GM12864 (cell line): ENCODE results near the gene SRRM2.

ENCODE experiments used
- DNase-seq: peaks from one replicate; pipeline ENCODE4 v3.0.0-alpha.2; 2011; ENCODE audit warnings: low read depth
- H3K4me3 ChIP-seq: 2 replicates; pipeline ENCODE4 v1.5.1; 2011; ENCODE audit warnings: mild to moderate bottlenecking, low read depth, low read length, control low read depth
- TF ChIP-seq, protein P1 (sequence below): IDR thresholded peaks from 2 replicates; pipeline ENCODE4 v1.5.1; 2011; ENCODE audit warnings: low read depth, mild to moderate bottlenecking, moderate library complexity, low read length, control low read depth, inconsistent platforms; ENCODE audit errors: missing control alignments

SRRM2 gene

DNA sequence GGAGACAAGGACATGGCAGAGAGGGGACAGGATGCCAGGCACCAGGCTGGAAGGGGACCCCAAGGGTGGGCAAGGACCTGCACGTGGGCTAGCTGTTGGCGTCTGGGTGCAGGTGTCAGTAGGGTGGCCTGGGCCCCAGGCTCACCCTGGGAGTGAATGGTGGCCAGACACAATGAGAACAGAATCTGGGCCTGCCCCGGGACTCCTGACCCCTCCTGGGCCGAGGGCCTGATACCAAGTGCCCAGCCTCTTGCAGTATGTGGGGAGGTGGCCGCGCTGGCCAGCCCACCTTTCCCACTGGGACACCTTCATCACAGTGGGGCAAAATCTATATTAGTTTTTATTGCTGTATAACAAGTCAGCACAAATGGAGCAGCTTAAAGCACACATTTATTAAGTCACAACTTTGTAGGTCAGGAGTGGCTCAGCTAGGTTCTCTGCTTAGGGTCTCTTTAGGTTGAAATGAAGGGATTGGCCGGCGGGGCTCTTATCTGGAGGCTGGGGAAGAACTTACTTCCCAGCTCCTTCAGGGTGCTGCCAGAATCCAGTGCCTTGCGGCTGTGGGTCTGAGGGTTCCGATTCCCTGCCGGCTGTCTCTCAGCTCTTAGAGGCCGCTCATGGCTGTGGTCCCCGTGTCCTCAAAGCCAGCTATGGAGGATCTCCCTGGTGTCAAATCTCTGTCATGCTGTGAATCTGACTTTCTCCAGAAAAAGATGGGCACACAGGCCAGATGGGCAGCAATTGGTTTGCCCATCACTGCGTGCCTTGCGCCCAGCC, 31.3 kb downstream of the SRRM2 start:
- DNase-seq, result no peak
- TF ChIP-seq, protein P1, sequence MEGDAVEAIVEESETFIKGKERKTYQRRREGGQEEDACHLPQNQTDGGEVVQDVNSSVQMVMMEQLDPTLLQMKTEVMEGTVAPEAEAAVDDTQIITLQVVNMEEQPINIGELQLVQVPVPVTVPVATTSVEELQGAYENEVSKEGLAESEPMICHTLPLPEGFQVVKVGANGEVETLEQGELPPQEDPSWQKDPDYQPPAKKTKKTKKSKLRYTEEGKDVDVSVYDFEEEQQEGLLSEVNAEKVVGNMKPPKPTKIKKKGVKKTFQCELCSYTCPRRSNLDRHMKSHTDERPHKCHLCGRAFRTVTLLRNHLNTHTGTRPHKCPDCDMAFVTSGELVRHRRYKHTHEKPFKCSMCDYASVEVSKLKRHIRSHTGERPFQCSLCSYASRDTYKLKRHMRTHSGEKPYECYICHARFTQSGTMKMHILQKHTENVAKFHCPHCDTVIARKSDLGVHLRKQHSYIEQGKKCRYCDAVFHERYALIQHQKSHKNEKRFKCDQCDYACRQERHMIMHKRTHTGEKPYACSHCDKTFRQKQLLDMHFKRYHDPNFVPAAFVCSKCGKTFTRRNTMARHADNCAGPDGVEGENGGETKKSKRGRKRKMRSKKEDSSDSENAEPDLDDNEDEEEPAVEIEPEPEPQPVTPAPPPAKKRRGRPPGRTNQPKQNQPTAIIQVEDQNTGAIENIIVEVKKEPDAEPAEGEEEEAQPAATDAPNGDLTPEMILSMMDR, result no peak

DNA sequence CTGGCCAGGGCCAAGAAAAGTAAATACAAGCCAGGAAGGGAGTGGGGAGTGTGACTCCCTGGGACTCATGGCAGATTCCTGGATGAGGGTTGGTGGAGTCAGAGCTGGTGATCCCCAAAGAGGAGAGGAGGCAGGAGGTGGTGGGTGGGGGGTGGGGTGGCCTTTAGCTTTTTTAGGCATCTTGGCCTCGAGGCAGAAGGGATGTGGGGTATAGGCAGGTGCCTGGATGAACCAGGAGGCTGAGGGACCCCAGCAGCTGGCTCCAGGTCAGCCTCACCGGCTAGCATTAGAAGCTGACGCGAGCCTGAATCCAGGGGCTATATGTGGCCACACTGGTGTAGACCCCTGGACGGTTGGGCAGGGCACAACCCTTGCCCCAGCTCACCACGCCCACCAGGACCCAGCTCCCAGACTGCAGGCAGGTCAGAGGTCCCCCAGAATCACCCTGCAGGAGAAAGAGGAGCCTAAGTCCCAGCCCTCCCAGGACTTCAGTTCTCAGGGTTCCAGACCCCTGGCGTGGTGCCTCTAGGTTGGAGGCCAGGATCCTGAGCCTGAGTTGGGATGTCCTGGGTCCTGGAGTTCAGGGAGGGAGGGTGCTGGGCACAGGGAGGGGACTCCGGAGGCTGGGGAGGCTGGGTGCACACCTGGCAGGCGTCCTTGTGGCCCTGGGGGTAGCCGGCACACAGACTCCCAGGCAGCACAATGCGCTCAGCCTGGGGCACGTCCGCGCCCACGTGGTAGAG, 32.1 kb downstream of the SRRM2 start:
- no peak for DNase-seq
- TF ChIP-seq, protein P1, result no peak
- H3K4me3 ChIP-seq, result no peak overlapping the region

More for the DNA sequence above, 31.3 kb downstream of the SRRM2 start:
- H3K4me3 ChIP-seq, result no peak overlapping the region

DNA sequence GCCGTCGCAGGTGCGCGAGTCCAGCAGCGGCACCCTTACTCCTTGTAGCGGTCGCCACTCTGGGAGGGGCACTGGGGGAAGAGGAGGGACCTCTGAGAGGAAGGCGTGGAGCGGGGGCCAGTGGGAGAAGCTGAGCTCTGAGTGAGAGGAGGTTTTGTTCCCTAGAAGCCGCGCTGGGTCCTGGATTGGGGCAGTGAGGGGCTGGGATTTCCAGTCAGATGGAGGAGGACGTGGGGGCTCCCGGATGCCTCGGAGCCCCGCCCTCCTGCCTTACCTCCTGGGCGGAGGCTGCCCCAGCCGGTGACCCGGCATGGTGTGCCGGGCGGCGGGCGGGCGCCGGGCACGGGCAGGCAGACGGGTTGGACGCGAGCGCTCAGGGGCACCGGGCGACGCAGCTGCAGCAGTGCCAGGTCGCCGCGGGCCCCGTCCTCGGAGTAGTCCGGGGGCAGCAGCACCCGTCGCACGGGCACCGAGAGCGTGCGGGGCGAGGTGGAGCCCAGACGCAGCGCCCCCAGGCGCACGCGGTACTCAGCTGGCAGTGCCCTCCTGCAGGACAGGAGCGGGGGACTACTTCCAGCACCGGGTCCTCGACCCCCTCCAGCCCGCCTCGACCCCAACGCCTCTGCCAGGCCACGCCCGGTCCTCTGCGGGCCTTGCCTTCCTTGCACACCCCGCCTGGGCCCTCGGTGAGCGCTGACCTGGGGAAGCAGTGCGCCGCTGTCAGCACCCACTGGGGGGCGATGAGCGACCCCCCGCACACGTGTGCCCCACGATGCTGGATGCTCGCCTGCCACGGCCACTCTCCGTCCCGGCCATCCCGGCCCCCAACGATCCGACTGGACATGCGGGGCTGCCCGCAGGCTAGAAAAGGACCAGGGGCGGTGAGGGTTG, 32.9 kb downstream of the SRRM2 start:
- no peak overlapping the region for H3K4me3 ChIP-seq
- TF ChIP-seq, protein P1, result no peak
- no peak for DNase-seq

DNA sequence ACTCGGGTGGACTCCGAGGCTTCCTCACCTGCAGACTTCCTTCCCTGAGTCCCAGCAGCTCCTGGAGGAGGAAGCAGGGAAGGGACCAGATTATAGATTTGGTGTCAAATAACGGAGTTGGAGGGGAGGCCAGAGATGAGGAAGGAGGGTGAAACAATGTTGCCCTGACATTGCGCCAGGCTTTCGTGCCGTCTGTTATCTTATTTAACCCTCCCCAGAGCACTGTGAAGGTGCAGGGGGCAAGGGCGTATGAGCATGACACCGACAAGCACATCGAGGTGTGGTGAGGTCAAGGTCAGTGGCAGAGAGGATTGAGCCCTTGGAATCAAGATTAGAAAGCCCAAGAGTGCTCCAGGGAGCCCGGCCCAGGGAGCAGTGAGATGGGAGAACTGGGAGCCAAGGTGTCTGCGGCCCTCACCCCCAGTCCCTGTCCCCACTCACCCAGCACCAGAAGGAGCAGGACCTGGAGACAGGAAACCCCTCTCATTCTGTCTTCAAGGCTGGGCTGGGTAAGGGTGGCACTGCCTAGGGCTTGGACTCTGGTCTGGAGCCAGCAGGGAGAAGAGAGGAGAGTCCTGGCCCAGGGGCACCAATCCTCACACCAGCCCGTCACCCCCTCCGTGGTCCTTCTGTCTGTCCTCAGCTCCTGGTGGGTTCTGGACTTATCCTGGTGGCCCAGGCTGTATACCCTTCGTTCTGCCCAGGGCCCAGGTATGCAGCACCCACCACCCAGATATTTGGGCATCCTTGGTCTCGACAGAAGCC, 33.8 kb downstream of the SRRM2 start:
- no peak for DNase-seq

DNA sequence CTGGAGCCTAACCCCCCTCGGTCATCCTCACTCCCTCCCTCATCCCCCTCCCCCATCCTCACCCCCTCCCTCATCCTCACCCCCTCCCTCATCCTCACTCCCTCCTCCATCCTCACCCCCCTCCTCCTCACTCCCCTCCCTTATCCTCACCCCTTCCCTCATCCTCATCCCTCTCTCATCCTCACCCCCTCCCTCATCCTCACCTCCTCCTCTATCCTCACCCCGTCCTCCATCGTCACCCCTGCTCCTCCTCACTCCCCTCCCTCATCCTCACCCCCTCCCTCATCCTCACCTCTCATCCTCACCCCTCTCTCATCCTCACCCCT, 34.4 kb downstream of the SRRM2 start:
- TF ChIP-seq, protein P1, result no peak
- no peak overlapping the region for H3K4me3 ChIP-seq
- DNase-seq, result no peak

More for the DNA sequence above, 33.8 kb downstream of the SRRM2 start:
- H3K4me3 ChIP-seq, result no peak overlapping the region
- TF ChIP-seq, protein P1, result no peak

DNA sequence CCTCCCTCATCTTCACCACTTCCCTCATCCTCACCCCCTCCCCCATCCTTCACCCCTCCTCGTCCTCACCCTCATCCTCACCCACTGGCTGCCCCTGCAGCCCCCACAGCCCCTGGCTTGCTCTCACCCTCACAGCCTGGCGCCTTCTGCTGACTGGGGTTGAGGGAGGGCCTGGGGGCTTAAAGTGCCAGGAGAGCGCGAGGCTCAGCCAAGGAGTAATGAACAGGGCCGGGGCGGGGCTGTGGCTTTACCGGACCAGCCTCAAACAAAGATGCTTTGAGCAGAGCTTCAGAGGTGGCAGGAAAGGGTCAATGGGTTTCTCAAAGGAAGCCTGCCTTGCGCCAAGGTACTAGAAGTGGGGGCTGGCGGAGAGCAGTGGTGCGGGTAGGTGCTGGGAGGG, 35.0 kb downstream of the SRRM2 start, which contains the start of gene PRSS33:
TSS of gene PRSS33 (minus strand) at position 155 of the 400 bp plus-strand sequence. CDS start 1,013 bp downstream, outside the sequence.
- DNase-seq, result no peak
- TF ChIP-seq, protein P1, result no peak
- H3K4me3 ChIP-seq, result no peak within 1 kb of the TSS
